Cardiac ventricle fibroblast (primary cell): ENCODE data around the gene SHMT2. TPM values are rescaled to one million over a fixed set of nuclear protein-coding genes. Genes with fewer than 3 reads are reported as not detected.

Experiments
- total RNA-seq: library from RNA; depleted of rRNA; stranded (reverse); fragments of >200 nt; gene quantifications from 2 replicates; pipeline ENCODE4 v1.2.3, GENCODE V29; 2015

The SHMT2 gene
- 118 and 140 TPM in 2 replicates for total RNA-seq

DNA sequence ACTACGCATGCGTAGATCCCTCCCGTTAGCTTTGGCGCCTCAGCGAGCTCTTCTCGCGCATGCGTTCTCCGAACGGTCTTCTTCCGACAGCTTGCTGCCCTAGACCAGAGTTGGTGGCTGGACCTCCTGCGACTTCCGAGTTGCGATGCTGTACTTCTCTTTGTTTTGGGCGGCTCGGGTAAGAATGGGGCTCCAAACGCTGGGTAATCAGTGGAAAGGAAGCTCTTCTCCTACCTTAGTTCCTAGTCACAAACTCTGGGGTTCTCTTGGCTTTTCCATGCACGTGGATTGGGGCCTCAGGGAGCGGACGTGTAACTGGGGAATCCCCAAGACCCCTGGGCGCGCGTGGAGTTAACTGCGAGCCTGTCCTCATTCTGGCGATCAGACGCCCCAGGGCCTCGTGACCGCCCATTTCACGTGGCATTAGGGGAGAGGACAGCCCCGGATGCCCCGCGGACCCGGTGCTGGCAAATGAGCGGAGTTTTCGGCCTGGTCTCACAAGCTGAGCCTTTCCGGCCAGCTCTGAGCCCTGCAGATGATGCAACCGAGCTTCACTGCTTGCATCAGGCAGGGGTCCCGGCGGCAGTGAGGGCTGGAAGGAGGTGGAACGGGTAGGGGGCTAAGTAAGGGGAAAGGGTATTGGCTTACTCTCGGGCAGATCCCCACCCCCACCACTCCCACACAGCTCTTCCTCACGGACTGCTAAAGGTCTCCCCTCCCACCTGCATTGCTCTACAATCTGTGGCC is at the start of gene SHMT2:
Gene SHMT2, plus strand, starts transcription at position 78 of the 747 bp plus-strand sequence. Its CDS starts 68 bp downstream, at position 146.

DNA sequence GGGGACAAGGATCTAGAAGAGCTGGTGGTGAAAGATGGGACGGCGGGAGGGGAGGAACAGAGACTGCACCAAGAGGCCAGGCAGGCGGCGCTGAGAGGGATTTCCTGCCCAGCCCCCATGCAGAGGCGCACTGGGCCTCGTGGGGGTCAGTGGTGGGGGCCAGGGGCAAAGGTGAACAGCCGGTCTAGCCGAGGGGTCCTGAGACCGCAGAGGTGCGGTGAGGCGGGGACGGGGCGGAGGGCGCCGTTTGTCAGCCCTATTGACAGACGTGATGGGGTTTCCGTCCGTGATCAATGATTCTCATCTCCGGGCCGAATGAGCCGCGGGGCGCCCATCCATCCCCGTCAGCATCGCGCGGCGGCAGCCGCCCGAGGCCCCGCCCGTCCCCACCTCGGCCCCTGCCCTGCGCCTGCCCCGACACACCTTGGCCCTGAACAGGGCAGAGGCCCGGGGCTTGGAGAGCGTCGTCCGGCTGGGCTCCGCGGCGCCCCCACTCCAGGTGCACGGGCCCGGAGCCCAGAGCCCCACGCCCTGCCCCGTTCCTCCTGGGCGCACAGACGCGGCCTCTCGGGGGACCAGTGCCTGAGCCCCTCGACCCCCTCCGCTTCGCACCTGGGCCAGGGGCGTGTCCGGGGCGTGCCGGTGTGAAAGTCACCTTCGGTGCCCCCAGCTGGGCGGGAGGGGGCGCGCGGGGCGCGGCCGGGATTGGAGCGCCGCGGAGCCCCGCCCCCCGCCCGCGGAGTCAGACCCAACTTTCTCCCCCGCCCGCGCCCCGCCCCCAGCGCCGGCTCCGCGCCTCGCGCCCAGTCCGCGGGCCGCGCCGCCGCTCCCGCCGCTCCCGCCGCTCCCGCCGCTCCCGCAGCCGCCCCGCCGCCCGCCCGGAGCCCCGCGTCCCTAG is 13.2 kb upstream of the SHMT2 start, which contains the start of gene NXPH4:
Gene NXPH4, plus strand, starts transcription at position 781 of the 898 bp plus-strand sequence. CDS start 176 bp downstream, outside the sequence.

GRCh38 chr12:57250956-57251355 is 21.4 kb downstream of the SHMT2 start, which contains the start of gene STAC3:
Gene STAC3, minus strand, starts transcription at chr12:57251187. Its CDS starts 1,551 bp downstream, at chr12:57249636.

Other genes with a start within 250 kb of the SHMT2 start
- gene ZBTB39, start 223.2 kb upstream of the SHMT2 start, total RNA-seq, result 1.9 and 2.0 TPM in 2 replicates
- gene TAC3, start 213.2 kb upstream of the SHMT2 start, total RNA-seq, result not detected in 2 replicates
- gene MYO1A, start 179.6 kb upstream of the SHMT2 start, total RNA-seq, result not detected in 2 replicates
- gene NEMP1, start 150.9 kb upstream of the SHMT2 start, total RNA-seq, result 2.2 and 3.5 TPM in 2 replicates
- gene NAB2, start 140.6 kb upstream of the SHMT2 start, total RNA-seq, result 40.6 and 54.4 TPM in 2 replicates
- 106 and 115 TPM in 2 replicates for gene STAT6, start 118.3 kb upstream of the SHMT2 start, total RNA-seq
- 1,119 and 1,224 TPM in 2 replicates for gene LRP1, start 101.2 kb upstream of the SHMT2 start, total RNA-seq
- not detected in 2 replicates for gene LRP1-AS, start 82.1 kb upstream of the SHMT2 start, total RNA-seq
- gene NXPH4, start 12.9 kb upstream of the SHMT2 start, total RNA-seq, result 17.6 and 21.4 TPM in 2 replicates
- 0.20 and 3.1 TPM in 2 replicates for gene STAC3, start 21.5 kb downstream of the SHMT2 start, total RNA-seq
- gene R3HDM2, start 201.3 kb downstream of the SHMT2 start, total RNA-seq, result 27.8 and 30.4 TPM in 2 replicates
- not detected in 2 replicates for gene INHBC, start 205.1 kb downstream of the SHMT2 start, total RNA-seq
- gene INHBE, start 225.6 kb downstream of the SHMT2 start, total RNA-seq, result not detected in 2 replicates
- gene GLI1, start 230.1 kb downstream of the SHMT2 start, total RNA-seq, result 0.05 TPM in 1 of 2 replicates, not detected in the other